GM18858 (cell line): Measurements from ENCODE around the gene SFTPD.

Experiments
- ATAC-seq: cut with Tn5 transposase; IDR thresholded peaks from one replicate; pipeline ENCODE4 v1.9.1; 2021; ENCODE audit not compliant: unreplicated experiment

Gene SFTPD

DNA sequence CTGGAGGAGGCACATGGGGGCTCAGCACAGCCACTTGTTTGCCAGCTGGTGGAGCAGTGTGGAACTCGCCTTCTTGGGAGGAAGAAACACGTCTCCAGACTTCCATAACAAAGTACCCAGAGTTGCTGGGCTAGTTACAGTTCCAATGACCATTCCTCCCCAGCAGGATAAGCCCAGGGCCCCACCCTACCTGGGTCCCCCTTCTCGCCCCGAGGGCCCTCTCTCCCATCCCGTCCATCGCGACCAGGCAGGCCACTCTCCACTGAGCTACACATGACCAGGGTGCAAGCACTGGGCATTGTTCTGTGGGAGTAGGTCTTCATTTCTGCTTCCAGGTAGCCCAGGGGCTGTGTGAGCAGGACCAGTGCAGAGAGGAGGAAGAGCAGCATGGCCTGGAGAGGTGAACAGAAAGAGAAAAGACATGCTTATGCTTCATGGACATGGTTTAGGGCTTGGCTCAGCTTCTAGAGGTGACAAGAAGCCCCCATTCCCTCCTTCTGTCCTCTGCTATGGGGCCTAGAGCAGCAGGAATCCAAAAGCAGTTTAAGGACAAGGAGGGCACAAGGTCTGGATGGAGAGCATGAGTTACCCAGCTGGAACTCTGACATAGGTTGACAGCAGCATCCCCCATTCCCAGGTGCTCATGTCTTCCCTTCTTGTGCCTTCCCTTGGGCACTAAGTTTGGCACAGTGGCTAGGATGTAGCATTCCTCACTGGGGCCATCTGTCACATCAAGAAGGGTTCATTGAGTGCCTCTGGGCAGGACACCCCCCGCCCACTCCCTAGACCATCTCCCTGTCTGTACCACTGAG lies 2.4 kb downstream of the SFTPD start:
- no peak for ATAC-seq

DNA sequence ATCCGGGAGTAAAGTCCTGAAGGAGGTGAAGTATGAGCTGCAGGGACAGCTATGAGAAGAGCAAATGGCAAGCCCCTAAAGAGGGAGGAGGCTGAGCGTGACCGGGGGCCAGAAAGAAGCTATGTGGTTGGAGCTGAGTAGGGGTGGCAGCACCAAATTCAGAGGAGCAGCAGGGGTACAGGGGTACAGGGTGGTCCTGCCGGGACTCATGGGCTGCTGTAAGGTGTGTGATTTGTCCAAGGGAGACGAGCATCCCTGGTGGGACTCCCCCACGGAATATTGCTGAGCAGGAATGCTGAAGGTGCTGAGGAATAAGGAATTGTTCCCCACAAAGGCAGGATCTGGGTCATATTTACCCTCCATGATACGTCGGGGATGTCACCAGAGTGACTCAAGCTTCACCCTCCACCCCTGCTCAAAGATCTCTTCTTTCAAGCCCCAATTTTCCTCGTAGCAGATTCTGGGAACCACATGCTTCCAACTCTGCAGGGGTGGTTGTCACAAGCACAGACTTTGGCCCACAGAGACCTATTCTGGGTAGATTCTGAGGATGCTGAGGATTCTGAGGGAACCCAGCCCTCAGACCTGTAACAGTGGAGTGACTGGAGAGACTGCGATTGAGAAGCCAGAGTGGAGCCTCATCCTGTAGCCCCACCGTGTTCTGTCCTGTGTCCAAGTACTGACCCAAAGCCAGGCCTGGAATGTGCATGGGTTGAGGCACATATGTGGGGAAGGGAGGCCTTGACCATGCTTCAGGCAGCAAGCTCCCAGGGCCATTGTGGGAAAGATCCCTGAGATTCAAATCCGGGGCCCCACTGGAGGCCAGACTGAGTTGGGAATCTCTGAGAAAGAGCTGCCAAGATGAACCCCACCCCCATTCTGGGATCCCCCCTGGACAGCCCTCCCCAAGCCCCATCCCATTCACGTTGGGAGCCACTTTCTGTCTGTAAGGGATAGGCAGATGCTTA lies 4.2 kb downstream of the SFTPD start:
- no peak for ATAC-seq

GRCh38 chr10:79943871-79944270 lies 5.0 kb downstream of the SFTPD start:
- no peak for ATAC-seq

DNA sequence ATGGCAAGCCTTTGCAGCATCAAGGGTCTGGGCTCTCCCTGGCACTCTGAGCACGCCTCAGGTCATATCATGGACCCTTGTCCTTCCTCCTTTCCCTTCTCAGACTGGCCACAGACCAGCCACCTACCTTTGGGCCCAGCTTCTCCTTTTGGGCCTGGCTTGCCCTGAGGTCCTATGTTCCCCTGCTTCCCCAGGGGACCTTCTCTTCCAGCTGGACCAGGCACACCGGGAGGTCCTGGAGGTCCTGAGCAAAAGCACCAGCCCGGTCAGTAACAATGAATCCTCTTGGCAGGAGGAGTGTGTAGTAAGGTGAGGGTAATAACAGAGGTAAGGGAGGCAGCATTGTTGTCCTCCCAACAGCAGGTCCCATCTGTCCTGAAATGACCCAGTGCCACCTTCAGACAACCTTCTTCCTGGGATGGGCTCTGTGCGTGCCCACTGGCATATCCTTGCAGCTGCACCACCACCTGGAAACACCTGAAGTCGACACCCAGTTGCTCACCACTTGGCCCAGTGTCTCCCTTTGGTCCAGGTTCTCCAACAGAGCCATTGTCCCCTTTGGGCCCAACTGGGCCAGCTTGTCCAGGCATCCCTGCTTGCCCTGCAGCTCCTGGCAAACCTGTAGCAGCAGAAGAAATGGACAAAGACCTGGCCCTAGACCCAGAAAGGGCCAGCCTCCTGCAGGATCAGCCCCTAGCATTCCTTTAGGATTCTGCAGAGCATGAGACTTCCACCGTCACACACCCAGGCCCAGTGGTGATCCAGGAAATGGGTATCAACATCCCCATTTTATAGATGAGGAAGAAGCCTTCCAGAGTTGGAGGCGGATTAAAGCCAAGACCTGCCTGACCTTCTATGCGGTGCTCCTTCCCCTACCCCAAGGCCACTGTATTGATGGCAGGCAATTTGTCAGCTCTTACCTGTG lies 6.4 kb downstream of the SFTPD start:
- no peak for ATAC-seq

- ATAC-seq = no peak
Observed at GRCh38 chr10:79941585-79942210, 7.2 kb downstream of the SFTPD start.

GRCh38 chr10:79941146-79941545 lies 7.8 kb downstream of the SFTPD start:
- no peak for ATAC-seq

GRCh38 chr10:79940431-79940830 lies 8.5 kb downstream of the SFTPD start:
- ATAC-seq = no peak

- ATAC-seq = no peak
Observed at GRCh38 chr10:79939969-79940368, 8.9 kb downstream of the SFTPD start.

DNA sequence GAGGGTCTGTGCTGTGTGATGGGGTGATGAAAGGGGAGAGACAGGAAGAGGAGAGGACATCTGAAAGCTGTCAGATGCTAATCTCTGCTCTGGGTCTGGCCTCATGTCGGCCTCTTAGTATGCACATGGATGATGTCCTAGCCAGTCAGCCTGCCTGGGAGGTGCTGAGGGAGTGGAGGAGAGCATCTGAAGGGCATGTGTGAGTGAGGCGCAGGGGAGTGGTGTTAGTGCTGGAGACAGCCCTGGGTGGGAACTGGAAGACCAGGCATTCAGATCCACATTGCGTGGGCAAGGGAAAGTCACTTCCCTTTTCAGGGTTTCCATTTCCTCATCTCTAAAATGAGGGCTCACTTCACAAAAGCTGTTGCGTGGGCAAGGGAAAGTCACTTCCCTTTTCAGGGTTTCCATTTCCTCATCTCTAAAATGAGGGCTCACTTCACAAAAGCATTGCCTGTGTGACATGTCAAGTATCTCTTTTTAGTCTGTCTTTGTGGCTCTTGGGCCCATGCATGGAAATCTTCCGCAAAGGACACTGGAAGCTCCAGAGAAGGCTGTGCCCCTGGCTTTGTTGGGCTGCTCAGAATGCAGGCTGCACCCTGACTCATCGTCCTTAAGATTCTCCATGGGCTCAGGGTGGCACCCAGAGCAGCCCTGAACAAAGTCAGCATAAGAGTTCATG lies 10.0 kb downstream of the SFTPD start:
- ATAC-seq = peak; percentile 71

DNA sequence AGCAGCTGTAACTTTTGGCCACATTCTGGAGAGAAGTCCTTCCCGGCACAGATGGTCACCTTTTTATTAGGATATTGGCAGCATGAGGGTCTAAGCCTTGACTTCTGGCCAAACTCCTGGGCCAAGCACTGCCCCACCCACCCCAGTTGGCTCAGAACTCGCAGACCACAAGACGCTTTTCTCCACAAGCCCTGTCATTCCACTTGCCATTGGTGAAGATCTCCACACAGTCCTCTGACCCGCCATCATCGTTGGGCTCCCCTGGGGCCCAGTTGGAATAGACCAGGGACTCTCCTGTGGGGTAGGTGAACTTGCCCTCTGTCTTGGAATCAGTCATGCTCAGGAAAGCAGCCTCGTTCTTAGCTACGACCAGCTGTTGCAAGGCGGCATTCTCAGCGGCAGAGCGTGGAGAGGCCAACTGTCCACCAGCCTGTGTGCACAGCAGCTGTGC lies 11.2 kb downstream of the SFTPD start:
- ATAC-seq = no peak

DNA sequence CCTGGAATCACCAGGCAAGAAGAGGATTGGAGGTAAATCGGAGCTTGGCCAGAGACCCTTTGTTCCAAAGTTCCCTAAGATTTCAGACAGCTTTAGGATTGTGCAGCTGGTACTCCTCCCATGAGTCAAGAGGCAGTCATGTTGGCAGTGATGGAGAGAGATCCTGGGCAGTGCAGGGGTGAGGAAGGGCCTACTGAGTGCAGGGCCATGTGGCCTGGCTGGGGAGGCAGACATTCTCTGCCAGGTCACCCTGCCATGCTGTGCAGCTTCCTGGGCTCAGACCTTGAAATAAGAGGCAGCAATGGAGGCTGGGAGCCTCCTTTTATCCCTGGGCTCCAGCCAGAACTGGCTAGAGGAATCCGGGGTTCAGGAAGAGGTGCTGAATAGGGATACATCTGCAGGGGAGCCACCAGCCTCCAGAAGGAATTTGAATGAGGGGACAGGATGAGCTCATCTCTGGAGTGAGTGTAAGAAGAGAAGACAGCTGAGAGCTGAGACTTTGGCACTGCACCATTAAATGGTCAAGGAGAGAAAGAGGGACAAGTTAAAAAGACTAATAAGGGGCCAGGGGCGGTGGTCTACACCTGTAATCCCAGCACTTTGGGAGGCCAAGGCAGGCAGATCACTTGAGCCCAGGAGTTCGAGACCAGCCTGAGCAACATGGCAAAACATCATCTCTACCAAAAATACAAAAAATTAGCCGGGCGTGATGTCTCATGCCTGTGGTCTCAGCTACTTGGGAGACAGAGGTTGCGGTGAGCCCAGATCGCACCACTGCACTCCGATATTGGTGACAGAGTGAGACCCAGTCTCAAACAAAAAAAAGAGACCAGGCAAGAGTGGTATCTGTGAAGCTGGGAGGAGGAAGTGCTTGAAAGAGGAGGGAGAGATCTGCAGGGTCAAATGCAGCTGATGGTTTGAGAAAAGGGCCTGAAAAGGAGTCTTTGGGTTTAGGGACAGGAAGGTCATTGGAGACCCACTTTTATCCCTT lies 12.0 kb downstream of the SFTPD start:
- ATAC-seq = no peak

GRCh38 chr10:79933961-79934360 lies 14.9 kb downstream of the SFTPD start:
- no peak for ATAC-seq

- ATAC-seq = no peak
Observed at GRCh38 chr10:79932841-79933379, 16.0 kb downstream of the SFTPD start.

DNA sequence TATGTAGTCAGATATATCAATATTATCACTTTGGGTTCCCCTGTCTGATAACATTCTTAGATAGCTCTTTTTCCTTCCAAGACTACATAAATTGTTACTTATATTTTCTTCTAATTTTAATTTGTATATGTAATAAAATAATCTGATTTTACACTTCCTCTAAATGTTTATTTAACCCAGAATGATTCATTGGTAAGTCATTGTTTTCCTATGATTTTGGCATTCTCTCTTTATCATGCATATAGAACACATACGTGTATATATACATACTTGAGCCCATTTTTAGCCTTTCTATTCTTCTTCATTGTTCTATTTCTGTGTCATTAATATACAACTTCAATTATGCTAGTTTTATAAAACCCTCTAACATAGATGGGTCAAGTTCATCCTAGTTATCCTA lies 16.6 kb downstream of the SFTPD start:
- no peak for ATAC-seq

- ATAC-seq = no peak
Observed at GRCh38 chr10:79930751-79931150, 18.2 kb downstream of the SFTPD start.

- ATAC-seq = no peak
Observed at GRCh38 chr10:79930267-79930666, 18.6 kb downstream of the SFTPD start.

DNA sequence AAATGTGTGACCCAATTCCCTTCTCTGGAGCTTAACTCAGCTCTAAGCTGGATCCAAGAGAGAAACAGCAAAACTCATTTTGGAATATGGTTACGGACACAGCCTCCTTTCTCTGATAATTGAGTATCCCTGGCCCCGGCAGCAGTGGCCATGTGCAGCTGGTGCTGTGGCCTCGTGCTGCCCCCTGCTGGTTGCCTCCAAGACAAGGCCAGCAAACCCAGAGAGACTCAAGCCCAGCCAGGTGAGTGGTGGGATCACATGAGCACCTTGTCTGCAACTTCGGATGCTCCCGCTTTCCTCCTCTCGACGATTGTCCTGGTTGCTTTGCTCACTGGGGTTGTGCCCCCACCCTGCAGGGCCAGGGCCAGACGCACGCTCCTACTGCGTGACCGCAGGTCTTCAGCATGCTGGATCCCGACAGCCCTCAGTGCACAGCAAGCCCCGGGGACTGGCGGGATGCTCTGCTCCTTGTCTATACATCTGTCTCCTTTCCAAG lies 19.4 kb downstream of the SFTPD start:
- peak; percentile 70 for ATAC-seq

DNA sequence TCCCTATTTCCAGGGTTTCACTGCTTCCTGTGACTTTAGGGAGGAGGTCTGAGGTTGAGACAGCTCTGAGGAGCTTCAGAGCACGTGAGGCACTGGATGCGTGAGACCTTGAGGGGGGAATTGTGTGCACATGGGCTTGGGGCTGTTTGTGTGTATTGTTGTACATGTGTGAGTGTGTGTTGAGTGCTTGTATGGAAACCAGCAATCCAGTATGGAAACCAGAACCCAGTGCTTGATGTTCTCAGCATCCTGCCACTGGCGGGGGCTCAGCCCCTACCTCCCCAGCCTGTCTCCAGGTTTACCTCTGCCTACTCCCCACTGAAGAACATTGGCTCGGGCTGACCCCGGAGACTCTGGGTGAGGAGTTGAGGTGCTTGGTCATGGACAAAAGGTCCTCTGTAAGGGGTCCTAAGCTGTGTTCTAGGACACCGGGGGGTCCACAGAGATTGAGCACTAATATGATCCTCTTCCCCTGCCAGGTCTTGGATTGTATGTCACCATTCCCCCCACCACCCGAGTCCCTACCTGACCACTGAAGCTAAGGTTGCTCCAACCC lies 20.8 kb downstream of the SFTPD start:
- ATAC-seq = no peak
